K562 (cell line): Measurements from ENCODE around the gene ARHGAP12. TPM values are rescaled to one million over a fixed set of nuclear protein-coding genes. Genes with fewer than 3 reads are reported as not detected.
A peak's percentile ranks its signal among the peaks of the same experiment; 100 is the strongest.

Source experiments
- ARID2 ChIP-seq: fragments of 450-650 bp; IDR thresholded peaks from 2 replicates; pipeline ENCODE4 v1.6.1; 2017; ENCODE audit warnings: antibody characterized with exemption, mild to moderate bottlenecking
- FOSL1 ChIP-seq: fragments of 200-800 bp; sonication (Bioruptor generic); conservative IDR thresholded peaks from 2 replicates; pipeline ENCODE4 v1.6.1; 2016; ENCODE audit warnings: missing genetic modification characterization, missing compliant biosample characterization
- FOXP1 ChIP-seq: sonication (generic); formaldehyde crosslinking; IDR thresholded peaks from 2 replicates; pipeline ENCODE4 v1.8.0; 2022; ENCODE audit warnings: mild to moderate bottlenecking, missing genetic modification reagents
- HCFC1 ChIP-seq: IDR thresholded peaks from 2 replicates; pipeline ENCODE4 v1.6.1; 2012; ENCODE audit warnings: low read depth, low read length, improper control_type of control experiment
- NCOA4 ChIP-seq: fragments of 450-650 bp; IDR thresholded peaks from 2 replicates; pipeline ENCODE4 v1.6.1; 2018; ENCODE audit warnings: mild to moderate bottlenecking; ENCODE audit not compliant: partially characterized antibody
- PHF8 ChIP-seq: fragments of 200-600 bp; sonication (generic); IDR thresholded peaks from 2 replicates; pipeline ENCODE4 v1.6.1; 2012; ENCODE audit warnings: mixed run types, mild to moderate bottlenecking, inconsistent platforms, low read length, moderate library complexity, borderline replicate concordance
- SIRT6 ChIP-seq: IDR thresholded peaks from one replicate; pipeline ENCODE4 v1.6.1; 2012; ENCODE audit warnings: low read depth, mild to moderate bottlenecking, control low read depth, inconsistent platforms, low read length, moderate library complexity
- SUPT5H ChIP-seq: fragments of 450-650 bp; IDR thresholded peaks from 2 replicates; pipeline ENCODE4 v1.6.1; 2016
- TEAD2 ChIP-seq: fragments of 450-650 bp; IDR thresholded peaks from 2 replicates; pipeline ENCODE4 v1.6.1; 2016; ENCODE audit warnings: missing genetic modification characterization, control low read depth, missing compliant biosample characterization
- ZNF146 ChIP-seq: IDR thresholded peaks from one replicate; pipeline ENCODE4 v1.6.1; 2018; ENCODE audit warnings: missing compliant biosample characterization; ENCODE audit not compliant: unreplicated experiment
- ZNF175 ChIP-seq: fragments of 200-800 bp; sonication (Bioruptor generic); IDR thresholded peaks from 2 replicates; pipeline ENCODE4 v1.6.1; 2016; ENCODE audit warnings: low read depth, mild to moderate bottlenecking, missing genetic modification characterization, missing compliant biosample characterization
- polyA plus RNA-seq, 8 experiments: library from polyadenylated mRNA; depleted of rRNA in 4 of 8; stranded (reverse) in 5 of 8; unstranded in 3 of 8; fragments of >200 nt; fragmentation: Nextera tagmentation in 2 of 8; fragmentation: Illumina TruSeq in 1 of 8; extraction: Ambion mirVana in 2 of 8; extraction: Trizol in 1 of 8; gene quantifications; 2 replicates each; pipeline versions ENCODE4 v1.2.1 to v1.2.3, GENCODE V29; 2011 to 2014; ENCODE audit warnings: inconsistent platforms in 1 of 8, missing spikeins in 1 of 8
- total RNA-seq, 7 experiments: library from RNA; depleted of rRNA in 6 of 7; stranded (reverse); fragments of >200 nt in 6 of 7; fragmentation: Illumina TruSeq in 2 of 7; extraction: Trizol in 2 of 7; gene quantifications; 2 replicates each; pipeline versions ENCODE4 v1.2.1 to v1.2.3, GENCODE V29; 2011 to 2021; ENCODE audit warnings: low replicate concordance in 1 of 7
- TF ChIP-seq, protein P1 (sequence below): fragments of 250-450 bp; sonication (Bioruptor Pico); IDR thresholded peaks from 2 replicates; pipeline ENCODE4 v1.4.0; 2020; ENCODE audit warnings: mild to moderate bottlenecking, moderate library complexity
- TF ChIP-seq, protein P2 (sequence below): fragments of 250-450 bp; sonication (Bioruptor Pico); IDR thresholded peaks from 2 replicates; pipeline ENCODE4 v1.4.0; 2020; ENCODE audit warnings: mild to moderate bottlenecking, moderate library complexity
- TF ChIP-seq, protein P3 (sequence below): fragments of 450-650 bp; formaldehyde crosslinking; IDR thresholded peaks from 2 replicates; pipeline ENCODE4 v1.4.0; 2022; ENCODE audit warnings: missing genetic modification characterization
- TF ChIP-seq, protein P4 (sequence below): IDR thresholded peaks from 2 replicates; pipeline ENCODE4 v1.6.1; 2011; ENCODE audit warnings: borderline replicate concordance, low read depth, mild to moderate bottlenecking, moderate library complexity, low read length; ENCODE audit not compliant: insufficient read depth, poor library complexity, severe bottlenecking
- TF ChIP-seq, protein P5 (sequence below): IDR thresholded peaks from 3 replicates; pipeline ENCODE4 v1.6.1; 2011; ENCODE audit warnings: borderline replicate concordance, mild to moderate bottlenecking, moderate library complexity; ENCODE audit not compliant: insufficient read length; ENCODE audit errors: extremely low read depth

ARHGAP12 gene
- total and polyA plus RNA-seq, 9 of the 15 experiments (the other 6 are each of a cell fraction or from before 2014, with no cell fraction given): 4.4 to 18.7 (median 10.1) TPM

DNA sequence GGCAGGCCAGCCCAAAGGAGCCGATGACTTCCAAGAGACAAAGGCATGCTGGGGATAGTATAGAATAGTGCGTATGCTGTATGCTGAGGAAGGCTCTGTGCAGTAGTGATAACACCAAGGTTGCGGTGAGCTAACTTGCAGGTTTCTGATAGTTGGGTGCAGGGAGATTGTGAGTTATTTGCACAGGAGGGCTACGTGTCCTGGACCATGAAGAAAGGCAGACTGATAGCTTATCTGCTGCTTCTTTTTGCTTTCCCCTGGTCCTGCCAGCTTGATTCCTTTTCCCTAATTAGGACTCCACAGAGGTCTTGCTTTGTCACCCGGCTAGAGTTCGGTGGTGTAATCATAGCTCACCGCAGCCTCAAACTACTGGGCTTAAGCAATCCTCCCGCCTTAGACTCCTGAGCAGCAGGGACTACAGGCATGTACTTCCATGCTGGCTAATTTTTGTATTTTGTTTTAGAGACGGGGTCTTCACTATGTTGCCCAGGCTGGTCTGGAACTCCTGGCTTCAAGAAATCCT lies 43.9 kb upstream of the ARHGAP12 start (continued):
- TF ChIP-seq, protein P1, sequence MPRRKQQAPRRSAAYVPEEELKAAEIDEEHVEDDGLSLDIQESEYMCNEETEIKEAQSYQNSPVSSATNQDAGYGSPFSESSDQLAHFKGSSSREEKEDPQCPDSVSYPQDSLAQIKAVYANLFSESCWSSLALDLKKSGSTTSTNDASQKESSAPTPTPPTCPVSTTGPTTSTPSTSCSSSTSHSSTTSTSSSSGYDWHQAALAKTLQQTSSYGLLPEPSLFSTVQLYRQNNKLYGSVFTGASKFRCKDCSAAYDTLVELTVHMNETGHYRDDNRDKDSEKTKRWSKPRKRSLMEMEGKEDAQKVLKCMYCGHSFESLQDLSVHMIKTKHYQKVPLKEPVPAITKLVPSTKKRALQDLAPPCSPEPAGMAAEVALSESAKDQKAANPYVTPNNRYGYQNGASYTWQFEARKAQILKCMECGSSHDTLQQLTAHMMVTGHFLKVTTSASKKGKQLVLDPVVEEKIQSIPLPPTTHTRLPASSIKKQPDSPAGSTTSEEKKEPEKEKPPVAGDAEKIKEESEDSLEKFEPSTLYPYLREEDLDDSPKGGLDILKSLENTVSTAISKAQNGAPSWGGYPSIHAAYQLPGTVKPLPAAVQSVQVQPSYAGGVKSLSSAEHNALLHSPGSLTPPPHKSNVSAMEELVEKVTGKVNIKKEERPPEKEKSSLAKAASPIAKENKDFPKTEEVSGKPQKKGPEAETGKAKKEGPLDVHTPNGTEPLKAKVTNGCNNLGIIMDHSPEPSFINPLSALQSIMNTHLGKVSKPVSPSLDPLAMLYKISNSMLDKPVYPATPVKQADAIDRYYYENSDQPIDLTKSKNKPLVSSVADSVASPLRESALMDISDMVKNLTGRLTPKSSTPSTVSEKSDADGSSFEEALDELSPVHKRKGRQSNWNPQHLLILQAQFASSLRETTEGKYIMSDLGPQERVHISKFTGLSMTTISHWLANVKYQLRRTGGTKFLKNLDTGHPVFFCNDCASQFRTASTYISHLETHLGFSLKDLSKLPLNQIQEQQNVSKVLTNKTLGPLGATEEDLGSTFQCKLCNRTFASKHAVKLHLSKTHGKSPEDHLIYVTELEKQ (CRISPR knock-in tag): no peak
- TF ChIP-seq, protein P2, sequence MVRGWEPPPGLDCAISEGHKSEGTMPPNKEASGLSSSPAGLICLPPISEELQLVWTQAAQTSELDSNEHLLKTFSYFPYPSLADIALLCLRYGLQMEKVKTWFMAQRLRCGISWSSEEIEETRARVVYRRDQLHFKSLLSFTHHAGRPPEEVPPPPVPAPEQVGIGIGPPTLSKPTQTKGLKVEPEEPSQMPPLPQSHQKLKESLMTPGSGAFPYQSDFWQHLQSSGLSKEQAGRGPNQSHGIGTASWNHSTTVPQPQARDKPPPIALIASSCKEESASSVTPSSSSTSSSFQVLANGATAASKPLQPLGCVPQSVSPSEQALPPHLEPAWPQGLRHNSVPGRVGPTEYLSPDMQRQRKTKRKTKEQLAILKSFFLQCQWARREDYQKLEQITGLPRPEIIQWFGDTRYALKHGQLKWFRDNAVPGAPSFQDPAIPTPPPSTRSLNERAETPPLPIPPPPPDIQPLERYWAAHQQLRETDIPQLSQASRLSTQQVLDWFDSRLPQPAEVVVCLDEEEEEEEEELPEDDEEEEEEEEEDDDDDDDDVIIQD: no peak
- TF ChIP-seq TEAD2 (no peak), SIRT6 (no peak), FOXP1 (CRISPR knock-in tag) (peak; percentile 77; the same call in 1 of the 2 replicates), FOSL1 (peak; percentile 81), PHF8 (no peak), ZNF175 (peak; percentile 79), HCFC1 (0 out of 2 replicates have a peak, but pooled peaks have one; percentile 21), ZNF146 (CRISPR knock-in tag) (no peak), SUPT5H (no peak), ARID2 (no peak), NCOA4 (no peak)
- TF ChIP-seq, protein P3, sequence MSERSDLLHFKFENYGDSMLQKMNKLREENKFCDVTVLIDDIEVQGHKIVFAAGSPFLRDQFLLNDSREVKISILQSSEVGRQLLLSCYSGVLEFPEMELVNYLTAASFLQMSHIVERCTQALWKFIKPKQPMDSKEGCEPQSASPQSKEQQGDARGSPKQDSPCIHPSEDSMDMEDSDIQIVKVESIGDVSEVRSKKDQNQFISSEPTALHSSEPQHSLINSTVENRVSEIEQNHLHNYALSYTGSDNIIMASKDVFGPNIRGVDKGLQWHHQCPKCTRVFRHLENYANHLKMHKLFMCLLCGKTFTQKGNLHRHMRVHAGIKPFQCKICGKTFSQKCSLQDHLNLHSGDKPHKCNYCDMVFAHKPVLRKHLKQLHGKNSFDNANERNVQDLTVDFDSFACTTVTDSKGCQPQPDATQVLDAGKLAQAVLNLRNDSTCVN (CRISPR knock-in tag): no peak
- TF ChIP-seq, protein P4, sequence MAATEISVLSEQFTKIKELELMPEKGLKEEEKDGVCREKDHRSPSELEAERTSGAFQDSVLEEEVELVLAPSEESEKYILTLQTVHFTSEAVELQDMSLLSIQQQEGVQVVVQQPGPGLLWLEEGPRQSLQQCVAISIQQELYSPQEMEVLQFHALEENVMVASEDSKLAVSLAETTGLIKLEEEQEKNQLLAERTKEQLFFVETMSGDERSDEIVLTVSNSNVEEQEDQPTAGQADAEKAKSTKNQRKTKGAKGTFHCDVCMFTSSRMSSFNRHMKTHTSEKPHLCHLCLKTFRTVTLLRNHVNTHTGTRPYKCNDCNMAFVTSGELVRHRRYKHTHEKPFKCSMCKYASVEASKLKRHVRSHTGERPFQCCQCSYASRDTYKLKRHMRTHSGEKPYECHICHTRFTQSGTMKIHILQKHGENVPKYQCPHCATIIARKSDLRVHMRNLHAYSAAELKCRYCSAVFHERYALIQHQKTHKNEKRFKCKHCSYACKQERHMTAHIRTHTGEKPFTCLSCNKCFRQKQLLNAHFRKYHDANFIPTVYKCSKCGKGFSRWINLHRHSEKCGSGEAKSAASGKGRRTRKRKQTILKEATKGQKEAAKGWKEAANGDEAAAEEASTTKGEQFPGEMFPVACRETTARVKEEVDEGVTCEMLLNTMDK: no peak
- TF ChIP-seq, protein P5, sequence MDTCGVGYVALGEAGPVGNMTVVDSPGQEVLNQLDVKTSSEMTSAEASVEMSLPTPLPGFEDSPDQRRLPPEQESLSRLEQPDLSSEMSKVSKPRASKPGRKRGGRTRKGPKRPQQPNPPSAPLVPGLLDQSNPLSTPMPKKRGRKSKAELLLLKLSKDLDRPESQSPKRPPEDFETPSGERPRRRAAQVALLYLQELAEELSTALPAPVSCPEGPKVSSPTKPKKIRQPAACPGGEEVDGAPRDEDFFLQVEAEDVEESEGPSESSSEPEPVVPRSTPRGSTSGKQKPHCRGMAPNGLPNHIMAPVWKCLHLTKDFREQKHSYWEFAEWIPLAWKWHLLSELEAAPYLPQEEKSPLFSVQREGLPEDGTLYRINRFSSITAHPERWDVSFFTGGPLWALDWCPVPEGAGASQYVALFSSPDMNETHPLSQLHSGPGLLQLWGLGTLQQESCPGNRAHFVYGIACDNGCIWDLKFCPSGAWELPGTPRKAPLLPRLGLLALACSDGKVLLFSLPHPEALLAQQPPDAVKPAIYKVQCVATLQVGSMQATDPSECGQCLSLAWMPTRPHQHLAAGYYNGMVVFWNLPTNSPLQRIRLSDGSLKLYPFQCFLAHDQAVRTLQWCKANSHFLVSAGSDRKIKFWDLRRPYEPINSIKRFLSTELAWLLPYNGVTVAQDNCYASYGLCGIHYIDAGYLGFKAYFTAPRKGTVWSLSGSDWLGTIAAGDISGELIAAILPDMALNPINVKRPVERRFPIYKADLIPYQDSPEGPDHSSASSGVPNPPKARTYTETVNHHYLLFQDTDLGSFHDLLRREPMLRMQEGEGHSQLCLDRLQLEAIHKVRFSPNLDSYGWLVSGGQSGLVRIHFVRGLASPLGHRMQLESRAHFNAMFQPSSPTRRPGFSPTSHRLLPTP: no peak
